ENCODE results near the gene CLECL1.
"Not testable (repeated sequence)": the region's sequence is repeated elsewhere in the genome, so short reads cannot be mapped to it uniquely, and the experiment has no call there.

Gene CLECL1

DNA sequence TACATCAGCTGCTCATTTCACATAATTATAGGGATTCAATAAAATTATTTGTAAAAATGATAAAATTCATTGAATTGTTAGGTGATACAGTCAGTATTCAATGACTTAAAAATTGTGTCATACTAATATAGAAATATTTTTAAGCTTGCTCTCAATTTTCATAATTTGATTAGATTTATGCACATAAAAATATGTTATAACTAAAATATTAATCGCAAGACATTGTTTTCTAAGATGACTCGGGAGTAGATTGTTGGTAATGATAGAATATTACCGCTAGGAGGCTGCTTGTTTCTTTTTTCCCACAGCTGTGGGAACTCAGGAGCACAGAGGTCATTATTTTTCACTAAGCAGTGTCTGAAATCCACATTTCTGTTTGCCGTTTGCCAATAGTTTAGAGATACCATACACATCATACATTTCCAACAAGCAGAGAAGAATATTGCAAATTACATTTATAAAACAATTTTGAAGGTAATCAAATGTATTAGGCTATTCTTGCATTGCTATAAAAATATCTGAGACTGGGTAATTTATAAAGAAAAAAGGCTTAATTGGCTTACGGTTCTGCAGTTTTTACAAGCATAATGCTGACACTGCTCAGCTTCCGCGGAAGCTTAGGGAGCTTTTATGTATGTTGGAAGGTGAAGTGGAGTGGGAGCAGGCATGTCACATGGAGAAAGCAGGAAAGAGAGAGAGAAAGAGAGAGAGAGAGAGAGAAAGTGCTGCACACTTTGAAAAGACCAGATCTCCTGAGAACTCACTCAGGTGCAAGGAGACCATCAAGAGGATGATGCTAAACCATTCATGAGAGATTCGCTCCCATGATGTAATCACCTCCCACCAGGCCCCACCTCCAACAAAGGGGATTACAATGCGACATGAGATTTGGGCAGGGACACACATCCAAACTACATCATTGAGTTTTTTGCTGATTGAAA is 18.6 kb upstream of the CLECL1 start:
- DNase-seq, result no peak

GRCh38 chr12:9750276-9751203 is 17.6 kb upstream of the CLECL1 start:
- DNase-seq, result peak; percentile 87

- no peak for DNase-seq
These were observed 16.7 kb upstream of the CLECL1 start for GRCh38 chr12:9749640-9750039.

- DNase-seq, result no peak
These were observed 12.3 kb upstream of the CLECL1 start for GRCh38 chr12:9745199-9745598.

- no peak for DNase-seq
These were observed 9.8 kb upstream of the CLECL1 start for GRCh38 chr12:9742661-9743060.

GRCh38 chr12:9741726-9742125 is 8.8 kb upstream of the CLECL1 start:
- no peak for DNase-seq

- DNase-seq, result no peak
These were observed 7.3 kb upstream of the CLECL1 start for GRCh38 chr12:9740106-9740750.

DNA sequence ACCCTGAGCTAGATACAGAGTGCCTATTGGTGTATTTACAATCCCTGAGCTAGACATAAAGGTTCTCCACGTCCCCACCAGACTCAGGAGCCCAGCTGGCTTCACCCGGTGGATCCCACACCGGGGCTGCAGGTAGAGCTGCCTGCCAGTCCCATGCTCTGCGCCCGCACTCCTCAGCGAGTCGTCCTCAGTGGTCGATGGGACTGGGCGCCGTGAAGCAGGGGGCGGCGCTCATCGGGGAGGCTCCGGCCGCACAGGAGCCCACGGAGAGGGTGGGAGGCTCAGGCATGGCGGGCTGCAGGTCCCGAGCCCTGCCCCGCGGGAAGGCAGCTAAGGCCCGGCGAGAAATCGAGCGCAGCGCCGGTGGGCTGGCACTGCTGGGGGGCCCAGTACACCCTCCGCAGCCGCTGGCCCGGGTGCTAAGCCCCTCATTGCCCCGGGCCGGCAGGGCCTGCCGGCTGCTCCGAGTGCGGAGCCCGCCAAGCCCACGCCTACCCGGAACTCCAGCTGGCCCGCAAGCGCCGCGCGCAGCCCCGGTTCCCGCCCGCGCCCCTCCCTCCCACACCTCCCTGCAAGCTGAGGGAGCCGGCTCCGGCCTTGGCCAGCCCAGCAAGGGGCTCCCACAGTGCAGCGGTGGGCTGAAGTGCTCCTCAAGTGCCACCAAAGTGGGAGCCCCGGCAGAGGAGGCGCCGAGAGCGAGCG is 6.7 kb upstream of the CLECL1 start:
- not testable (repeated sequence) for DNase-seq

GRCh38 chr12:9738905-9739304 is 6.0 kb upstream of the CLECL1 start:
- not testable (repeated sequence) for DNase-seq

- no peak for DNase-seq
These were observed 4.2 kb upstream of the CLECL1 start for GRCh38 chr12:9736936-9737705.

DNA sequence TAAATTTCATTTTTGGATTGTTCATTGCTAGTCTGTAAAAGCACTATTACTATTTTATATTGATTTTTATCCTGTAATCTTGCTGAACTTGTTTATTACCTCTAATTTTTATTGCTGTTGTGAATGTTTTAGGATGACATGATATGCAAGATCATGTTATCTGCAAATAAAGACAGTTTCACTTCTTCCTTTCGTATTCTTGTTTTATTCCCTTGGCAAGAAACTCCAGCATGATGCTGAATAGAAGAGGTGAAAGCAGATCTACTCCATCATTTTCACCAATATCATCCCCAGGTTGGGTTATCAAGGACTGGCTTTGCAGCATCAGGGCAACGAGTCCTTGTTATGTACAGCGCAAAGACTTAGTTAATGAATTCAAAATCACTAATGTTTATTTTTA is 2.7 kb upstream of the CLECL1 start:
- DNase-seq, result no peak

GRCh38 chr12:9731797-9732196 is 1.1 kb downstream of the CLECL1 start:
- DNase-seq, result no peak

GRCh38 chr12:9731393-9731792 is 1.5 kb downstream of the CLECL1 start:
- no peak for DNase-seq

- DNase-seq, result no peak
These were observed 2.3 kb downstream of the CLECL1 start for GRCh38 chr12:9730591-9730990.

DNA sequence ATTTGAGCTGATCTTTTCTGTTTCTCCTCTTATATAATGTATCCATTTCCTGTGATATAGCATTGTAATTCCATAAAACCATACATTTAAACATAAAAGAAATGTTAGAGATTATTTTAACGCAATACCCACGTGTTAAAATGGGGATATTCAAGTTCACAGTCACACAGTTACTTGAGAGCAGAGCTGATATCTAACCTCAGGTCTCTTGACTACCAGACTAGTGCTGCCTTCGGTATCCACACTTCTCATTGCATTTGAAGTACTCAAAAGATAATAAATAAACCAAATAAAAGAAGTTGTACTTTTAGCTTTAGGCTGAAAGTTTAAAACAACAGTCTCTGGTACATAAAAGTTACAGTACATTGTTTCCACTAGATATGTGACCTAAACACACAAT is 2.9 kb downstream of the CLECL1 start:
- no peak for DNase-seq

DNA sequence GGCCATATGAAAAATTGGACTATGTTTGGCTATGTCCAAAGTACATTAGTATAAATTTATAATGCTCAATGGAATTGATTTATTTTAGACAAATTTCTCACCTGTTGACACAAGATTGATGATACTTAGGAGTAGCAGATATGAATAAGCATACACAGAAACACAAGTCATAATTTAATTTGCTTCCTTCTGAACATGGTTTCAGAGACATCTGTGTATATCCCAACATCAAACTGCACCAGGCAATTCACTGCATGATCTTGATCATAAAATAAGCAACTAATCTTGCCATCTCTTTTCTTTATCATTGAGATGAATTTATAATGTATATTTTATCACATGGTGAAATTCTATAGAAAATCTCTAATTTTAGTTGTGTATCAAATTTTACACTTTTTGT is 3.8 kb downstream of the CLECL1 start:
- no peak for DNase-seq

- no peak for DNase-seq
These were observed 5.1 kb downstream of the CLECL1 start for GRCh38 chr12:9727813-9728212.

- no peak for DNase-seq
These were observed 7.6 kb downstream of the CLECL1 start for GRCh38 chr12:9725213-9725870.

DNA sequence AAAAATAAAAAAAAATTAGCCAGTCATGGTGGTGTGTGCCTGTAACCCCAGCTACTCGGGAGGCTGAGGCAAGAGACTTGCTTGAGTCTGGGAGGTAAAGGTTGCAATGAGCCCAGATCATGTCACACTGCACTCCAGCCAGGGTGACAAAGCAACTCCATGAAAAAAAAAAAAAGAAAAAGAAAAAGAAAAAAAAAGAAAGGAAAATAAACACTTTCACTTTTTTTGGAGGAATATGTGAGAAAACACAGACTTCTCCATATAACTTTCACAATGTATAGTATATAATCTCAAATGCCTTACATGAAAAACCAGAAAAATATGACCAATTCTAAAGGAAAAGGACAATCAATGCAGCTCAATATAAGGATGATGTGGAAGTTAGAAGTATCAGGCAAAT is 8.9 kb downstream of the CLECL1 start:
- no peak for DNase-seq

DNA sequence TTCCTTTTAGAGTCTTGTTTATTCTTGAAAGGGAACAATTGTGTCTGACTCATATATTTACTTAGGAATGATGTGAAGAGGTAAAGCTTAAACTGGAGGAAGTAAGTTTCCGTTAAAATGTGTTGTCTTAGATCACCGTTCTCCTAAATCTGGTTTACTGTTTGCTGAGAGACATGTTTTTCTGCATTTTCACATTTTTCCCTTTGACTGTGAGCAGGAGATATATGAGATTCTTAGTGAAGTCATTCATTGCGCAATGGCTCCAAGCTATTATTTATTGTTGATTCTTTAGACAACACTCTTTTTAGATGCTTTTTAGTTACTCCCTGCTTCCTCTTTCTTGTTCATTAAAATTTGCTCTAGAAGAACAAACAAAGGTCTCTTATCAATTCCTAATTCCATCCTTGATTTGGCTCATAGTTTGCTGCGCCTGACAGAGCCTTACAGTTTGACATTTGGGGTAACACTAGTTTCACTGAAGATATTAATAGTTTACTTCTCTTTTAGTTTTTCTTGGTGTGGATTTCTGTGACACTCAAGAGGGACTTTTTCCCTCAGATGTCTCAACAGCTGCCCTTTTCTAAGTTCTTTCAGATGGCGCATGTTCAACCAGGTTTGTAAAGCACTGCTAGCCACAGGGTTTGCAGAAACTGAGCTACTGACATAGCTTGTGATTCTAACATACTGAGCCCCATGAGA is 11.4 kb downstream of the CLECL1 start:
- DNase-seq, result peak; percentile 3

GRCh38 chr12:9719790-9720189 is 13.1 kb downstream of the CLECL1 start:
- DNase-seq, result no peak

Measured in NCI-H510A treated with DMSO at 0.1 percent for 48 hours (cell line).